GM21717 (cell line): Measurements from ENCODE around the gene LMO7.
"Not testable (repeated sequence)": the region's sequence is repeated elsewhere in the genome, so short reads cannot be mapped to it uniquely, and the experiment has no call there.

ENCODE experiments used
- ATAC-seq: cut with Tn5 transposase; IDR thresholded peaks from one replicate; pipeline ENCODE4 v1.9.1; 2021; ENCODE audit warnings: mild to moderate bottlenecking, moderate library complexity; ENCODE audit not compliant: unreplicated experiment

LMO7 gene

GRCh38 chr13:75769141-75769905 lies 133.2 kb downstream of the LMO7 start:
- ATAC-seq, result no peak

DNA sequence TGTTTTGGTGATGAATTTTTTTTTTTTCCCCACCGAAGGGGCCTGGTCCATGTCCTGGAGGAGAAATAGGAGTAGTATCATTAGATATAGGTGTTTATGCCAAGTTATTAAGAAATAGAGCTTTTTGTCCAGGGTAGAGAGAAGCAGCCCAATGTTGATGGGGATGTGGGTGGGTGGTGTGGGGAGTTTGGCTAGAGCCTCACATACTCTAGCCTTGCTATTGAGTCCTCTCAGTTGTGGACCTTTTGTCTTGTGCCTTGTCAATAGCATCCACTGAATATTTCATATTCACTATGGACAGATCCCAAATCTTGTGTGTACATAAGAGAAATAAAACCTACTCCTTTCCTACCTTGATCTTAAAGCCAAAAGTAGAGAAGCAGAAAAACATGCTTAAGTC lies 134.0 kb downstream of the LMO7 start:
- no peak for ATAC-seq

DNA sequence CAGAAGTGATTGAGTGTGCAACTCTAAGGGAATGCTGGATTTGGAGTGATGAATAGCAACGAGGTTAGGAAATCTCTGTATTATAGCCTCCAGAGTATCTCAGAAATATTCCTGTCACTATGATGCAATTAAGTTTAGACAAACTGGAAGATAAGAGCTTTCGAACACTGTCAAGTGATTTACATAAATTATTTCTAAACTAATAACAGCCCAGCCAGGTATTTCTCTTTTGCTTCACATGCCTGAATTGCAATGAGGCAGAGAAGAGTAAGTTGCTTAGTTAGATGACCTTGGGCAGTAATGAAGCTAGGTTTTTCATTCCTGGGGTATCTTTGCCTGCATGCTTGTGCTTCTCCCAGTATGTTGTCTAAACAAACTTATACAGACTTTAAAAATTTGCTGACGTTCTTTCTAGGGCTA lies 134.5 kb downstream of the LMO7 start:
- ATAC-seq, result no peak

GRCh38 chr13:75771226-75771625 lies 135.1 kb downstream of the LMO7 start:
- ATAC-seq, result no peak

GRCh38 chr13:75771818-75772217 lies 135.7 kb downstream of the LMO7 start:
- ATAC-seq, result no peak

- no peak for ATAC-seq
Measured at GRCh38 chr13:75774176-75774575, 138.0 kb downstream of the LMO7 start.

DNA sequence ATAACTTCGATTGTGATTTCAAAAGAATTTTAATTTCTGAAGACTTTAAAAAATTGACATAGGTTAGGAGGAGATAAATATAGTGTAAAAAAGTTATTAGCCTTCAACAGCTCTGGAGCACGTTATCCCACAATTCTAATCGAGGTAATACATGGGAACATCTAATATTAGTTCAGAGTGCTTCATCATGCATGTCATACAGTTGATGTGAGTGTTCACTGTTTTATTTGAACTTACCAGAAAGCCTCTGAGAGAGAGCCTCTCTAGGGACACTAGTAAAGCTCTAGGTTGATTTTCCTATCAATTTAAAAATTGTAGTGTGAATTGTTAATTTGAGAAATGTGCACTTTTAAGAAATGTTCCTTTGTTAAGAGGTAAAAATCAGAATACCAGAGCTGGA lies 140.4 kb downstream of the LMO7 start:
- no peak for ATAC-seq

GRCh38 chr13:75779393-75779792 lies 143.3 kb downstream of the LMO7 start:
- no peak for ATAC-seq

GRCh38 chr13:75780103-75780502 lies 144.0 kb downstream of the LMO7 start:
- not testable (repeated sequence) for ATAC-seq

GRCh38 chr13:75782985-75783384 lies 146.9 kb downstream of the LMO7 start:
- no peak for ATAC-seq

DNA sequence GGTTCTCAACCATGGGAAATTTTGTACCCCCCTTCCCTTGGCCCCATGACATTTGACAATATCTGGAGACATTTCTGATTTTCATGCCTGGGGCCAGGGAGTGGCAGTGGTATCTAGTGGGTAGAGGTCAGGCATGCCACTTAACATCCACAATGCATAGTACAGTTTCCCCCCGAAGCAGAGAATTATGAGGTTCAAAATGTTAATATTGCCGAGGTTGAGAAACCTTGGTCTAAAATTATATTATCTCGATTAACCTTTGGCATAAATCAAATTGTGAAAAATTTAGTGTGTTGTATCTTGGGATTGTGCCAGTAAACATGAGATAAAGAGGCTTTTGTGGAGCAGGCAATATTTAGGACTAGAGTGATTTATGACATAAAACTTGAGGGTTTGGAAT lies 147.9 kb downstream of the LMO7 start:
- no peak for ATAC-seq

- no peak for ATAC-seq
Measured at GRCh38 chr13:75785130-75785529, 149.0 kb downstream of the LMO7 start.

GRCh38 chr13:75787249-75787928 lies 151.3 kb downstream of the LMO7 start:
- ATAC-seq, result no peak

DNA sequence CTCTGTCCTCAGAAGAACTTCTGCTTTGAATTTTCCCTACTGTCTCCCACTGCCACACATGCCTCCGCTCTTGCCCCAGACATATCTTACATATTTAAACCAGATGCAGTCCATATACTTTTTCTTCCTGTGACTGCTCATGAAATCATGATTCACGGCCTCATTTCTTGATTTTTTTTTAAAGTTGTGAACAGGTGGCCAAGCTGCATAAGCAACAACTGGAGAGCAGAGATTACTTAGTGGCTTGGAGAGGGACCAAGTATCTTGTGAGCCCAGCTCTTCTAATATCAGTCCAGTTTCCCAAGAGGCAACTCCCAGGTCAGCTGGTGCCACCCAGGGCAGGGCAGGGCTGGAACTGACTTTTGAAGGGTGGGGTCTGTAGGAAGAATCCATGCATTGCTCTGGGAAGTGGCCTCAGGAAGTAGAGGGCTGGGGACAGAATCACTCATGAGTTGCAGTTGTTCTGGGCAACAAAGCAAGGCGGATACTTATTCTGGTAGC lies 152.4 kb downstream of the LMO7 start:
- no peak for ATAC-seq

- no peak for ATAC-seq
Measured at GRCh38 chr13:75789451-75790197, 153.5 kb downstream of the LMO7 start.

DNA sequence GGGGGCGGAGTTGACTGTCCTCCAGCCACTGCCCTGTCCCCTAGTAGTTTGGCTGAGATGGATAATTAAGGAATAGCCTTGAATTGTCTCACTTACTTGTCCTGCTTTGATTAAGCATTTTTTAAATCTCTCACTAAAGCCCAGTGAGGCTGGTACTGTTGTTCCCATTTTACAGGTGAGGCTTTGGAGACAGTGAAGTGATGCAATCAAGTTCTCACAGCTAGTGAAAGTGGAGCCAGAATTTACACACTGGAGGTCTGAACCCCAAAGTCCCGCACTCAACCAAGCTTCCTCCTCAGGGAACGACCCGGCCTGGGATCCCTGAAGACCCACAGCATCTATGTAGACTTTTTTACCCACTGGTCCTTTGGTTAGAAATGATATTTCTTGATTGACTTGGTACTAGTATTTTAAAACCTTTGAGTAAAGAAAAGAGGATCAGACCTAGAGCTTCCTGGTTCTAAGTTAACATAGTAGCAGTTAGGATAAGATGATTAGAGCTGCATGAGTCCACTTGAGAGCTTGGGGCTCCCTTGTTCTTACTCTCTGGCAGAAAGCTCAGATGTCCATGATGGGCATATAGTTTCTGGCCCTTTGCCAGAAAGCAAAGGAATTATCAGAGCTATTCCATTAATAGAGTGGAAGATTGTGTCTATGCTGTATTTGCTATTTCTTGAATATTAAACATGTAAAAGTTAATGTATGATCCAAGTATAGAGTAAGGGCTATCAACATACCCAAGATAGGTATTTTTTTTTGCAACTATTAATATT lies 154.3 kb downstream of the LMO7 start:
- no peak for ATAC-seq

DNA sequence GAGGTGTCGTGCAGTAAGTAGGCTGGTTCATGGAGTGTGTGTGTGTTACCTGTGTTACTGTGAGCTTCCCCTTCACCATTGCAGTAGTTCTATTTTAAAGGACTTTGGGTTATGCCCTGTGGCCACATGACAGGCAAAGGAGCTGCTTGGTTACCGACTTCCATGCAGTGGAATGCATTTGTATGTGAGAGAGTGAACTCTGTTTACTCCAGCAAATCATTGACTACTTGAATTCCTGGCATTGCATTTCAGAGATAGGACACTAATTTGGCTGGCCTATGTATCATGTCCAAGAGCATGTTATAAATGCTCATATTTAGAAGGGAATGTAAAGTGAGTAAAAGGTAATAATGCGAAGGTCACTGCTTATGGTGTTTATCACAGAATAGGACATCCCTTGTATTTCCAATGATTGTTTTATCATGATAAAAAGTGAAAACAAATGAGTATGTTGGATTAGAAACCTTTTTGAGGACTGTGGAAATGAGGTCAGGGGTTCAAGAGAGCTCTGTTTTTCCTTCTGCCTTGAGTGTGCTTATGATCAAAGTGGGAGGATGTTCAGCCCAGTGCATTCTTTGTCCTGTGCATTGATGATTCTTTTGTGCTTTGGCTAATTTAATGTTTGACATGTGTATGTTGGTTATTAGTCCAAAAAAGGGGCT lies 156.5 kb downstream of the LMO7 start:
- ATAC-seq, result no peak

GRCh38 chr13:75793188-75793567 lies 157.0 kb downstream of the LMO7 start:
- not testable (repeated sequence) for ATAC-seq

GRCh38 chr13:75794663-75795062 lies 158.5 kb downstream of the LMO7 start:
- no peak for ATAC-seq

DNA sequence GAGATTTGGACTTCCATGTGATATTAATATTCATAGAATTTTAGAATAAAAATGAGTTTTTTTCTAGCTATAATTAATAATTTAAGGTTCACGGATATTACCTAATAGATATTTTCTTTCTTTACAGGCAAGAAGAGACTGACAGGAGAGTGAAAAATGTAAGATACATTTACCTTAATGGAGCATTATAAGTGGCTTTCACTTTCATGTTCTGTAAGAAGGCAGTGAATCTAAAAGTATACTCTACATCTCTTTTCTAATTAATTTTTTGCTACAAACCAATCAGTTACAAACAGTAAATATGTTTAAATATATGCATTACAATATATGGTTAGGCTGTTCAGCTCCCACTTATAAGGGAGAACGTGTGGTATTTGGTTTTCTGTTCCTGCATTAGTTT lies 159.1 kb downstream of the LMO7 start:
- no peak for ATAC-seq
